Activated T-cell treated with anti-CD3 and anti-CD28 coated beads for 24 hours (primary cell): Measurements from ENCODE around the gene VRTN.
"Not testable (repeated sequence)": the region's sequence is repeated elsewhere in the genome, so short reads cannot be mapped to it uniquely, and the experiment has no call there.

Experiments
- DNase-seq: peaks from one replicate; pipeline ENCODE4 v3.0.0-alpha.2; 2020; ENCODE audit warnings: low read depth

VRTN gene

GRCh38 chr14:74348735-74349463, 628 bp downstream of the VRTN start:
- DNase-seq: no peak

DNA sequence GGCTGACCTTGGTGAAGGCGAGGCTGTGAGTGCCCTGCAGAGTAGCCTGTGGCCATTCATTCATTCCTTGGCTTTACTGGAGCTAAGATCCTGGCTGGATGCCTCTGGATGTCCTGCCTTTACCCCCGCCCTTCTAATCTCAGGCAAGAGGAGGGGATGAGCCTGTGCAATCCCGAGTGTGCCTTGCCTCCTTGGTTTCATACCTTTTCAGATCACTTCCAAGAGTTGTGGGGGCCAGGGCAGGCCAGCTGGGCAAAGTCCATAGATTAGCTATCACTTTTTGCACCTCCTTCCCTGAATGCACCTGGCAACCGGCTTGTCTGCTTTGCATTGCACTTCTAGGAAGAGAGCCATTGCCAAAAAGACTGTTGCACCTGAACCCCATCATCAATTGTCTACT, 1.5 kb downstream of the VRTN start:
- DNase-seq: no peak

DNA sequence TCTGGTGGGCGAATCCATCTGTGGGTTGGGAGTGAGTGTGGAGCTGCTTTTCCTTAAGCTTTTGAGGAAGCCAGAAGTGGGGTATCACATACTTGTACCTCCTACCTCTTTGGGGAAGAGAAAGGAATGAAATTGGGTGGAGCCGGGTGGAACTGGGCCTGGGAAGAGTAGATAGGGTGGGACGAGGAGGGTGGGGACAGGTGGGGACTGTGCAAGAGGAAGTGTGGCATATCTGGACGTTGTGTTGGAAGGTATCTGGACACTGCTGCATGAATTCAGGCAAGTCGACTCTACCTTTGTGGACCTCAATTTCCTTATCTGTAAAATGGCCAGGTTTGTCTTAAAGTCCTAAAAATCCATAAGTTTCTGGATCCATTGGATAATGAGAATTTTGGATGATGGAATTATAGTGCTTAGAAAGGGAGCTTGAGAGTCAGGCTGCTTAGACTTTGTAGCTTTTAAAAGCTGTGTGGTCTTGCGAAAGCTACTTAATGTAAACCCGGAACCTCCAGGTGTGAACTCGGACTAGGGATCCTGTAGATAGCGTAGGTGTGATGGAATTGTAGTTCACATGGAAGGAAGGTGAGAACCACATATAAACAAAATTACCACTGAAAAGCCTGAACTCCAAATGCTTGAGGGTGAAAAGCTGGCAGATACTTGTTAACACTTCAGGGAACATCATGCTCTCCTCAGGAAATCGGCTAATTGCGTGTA, 2.1 kb downstream of the VRTN start:
- DNase-seq: no peak

- no peak for DNase-seq
Observed at GRCh38 chr14:74350928-74351323, 2.7 kb downstream of the VRTN start.

GRCh38 chr14:74356892-74357575, 8.8 kb downstream of the VRTN start:
- DNase-seq: no peak

GRCh38 chr14:74357585-74357984, 9.3 kb downstream of the VRTN start:
- DNase-seq: no peak

DNA sequence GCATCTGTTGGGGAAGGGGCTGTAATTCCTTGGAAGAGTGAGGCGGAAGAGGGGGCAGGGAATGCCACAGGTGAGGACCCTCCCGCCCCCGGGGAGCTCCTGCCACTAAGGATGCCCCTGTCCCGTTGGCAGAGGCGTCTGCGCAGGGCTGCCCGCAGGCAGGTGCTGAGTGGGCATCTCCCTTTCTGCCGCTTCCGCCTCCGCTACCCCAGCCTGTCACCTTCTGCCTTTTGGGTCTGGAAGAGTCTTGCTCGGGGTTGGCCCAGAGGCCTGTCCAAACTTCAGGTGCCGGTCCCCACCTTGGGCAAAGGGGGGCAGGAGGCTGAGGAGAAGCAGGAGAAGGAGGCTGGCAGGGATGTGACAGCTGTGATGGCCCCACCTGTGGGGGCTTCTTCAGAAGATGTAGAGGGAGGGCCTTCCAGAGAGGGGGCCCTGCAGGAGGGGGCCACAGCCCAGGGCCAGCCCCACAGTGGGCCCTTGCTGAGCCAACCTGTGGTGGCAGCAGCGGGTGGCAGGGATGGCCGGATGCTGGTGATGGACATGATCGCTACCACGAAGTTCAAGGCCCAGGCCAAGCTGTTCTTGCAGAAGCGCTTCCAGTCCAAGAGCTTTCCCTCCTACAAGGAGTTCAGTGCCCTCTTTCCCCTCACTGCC, 10.0 kb downstream of the VRTN start:
- no peak for DNase-seq

DNA sequence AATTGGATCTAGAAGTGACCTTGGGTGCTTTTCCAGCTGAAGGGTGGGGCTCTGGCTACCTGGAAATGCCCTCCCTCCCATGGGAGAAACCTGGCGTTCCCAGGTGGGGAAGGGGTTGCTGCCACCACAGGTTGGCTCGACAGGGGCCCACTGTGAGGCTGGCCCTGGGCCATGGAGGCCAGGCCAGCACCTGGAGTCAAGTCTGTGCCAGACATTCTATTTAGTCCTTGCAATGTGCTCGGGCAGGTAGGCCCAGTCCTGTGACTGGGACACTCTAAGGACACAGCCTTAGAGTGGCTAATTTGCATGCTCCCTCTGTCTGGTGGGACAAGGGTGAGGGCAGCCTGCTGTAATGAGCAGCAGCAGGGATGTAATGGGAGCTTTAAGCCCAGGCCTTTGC, 11.9 kb downstream of the VRTN start:
- no peak for DNase-seq

- peak; percentile 59 for DNase-seq
Observed at GRCh38 chr14:74362361-74362915, 14.2 kb downstream of the VRTN start.

GRCh38 chr14:74364271-74364880, 16.1 kb downstream of the VRTN start:
- no peak for DNase-seq

- DNase-seq: no peak
Observed at GRCh38 chr14:74368026-74368425, 19.8 kb downstream of the VRTN start.

DNA sequence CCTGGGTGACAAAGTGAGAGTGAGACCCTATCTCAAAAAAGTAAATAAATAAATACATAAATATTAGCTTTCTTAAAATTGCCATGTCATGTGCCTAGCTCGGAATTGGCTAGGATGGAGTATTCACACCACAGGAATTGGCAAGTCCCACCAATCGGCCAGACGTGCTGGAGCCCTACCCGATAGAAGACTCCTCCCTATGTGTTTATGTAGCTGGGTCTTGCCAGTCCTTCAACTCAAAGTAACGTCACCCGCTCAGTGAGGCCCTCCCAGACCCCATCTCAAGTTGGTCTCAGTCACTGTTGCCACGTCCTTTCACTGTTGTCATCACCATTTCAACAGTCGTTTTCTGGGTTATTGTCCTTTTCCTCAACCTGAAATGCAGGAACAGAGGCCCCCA, 20.2 kb downstream of the VRTN start:
- DNase-seq: no peak

DNA sequence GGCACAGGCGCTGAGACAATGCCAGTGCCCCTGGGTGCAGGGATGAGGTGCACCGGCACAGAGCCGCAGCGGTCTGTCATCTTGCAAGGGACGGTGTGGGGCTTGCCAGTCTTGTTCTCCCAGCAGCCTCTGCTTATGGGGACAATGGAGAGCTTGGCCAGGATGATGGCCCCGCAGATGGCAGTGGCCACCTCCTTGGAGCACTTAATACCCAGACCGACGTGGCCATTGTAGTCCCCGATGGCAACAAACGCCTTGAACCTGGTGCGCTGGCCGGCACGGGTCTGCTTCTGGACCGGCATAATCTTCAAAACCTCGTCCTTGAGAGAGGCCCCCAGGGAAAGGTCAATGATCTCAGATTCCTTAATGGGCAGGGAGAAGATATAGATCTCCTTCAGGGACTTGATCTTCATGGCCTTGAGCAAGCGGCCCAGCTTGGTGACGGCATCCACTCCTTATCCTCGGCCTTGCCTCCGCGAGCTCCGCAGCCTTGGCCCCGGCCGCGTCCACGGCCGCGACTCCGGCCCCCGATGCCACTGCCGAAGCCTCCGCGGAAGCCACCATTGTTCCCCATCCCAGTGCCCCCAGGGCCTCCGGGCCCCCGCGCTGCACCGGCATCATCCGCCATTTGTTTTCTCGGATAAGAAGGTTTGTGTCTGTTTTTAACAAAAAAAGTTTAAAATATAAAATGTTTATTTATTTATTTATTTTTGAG, 29.9 kb downstream of the VRTN start:
- DNase-seq: no peak

DNA sequence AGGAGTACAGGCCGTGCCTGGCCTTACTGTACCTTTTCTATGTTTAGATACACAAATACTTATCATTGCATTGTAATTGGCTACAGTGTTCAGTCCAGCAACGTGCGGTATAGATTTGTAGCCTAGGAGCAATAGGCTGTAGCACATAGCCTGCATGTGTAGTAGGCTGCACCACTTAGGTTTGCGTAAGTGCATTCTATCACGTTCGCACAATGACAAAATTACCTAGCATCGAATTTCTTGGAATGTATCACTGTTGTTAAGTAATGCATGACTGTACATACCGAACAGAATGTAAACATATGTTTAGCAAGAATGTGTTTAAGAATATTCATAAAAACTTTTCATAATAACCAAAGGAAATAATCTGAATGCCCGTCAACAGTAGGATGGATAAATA, 31.9 kb downstream of the VRTN start:
- no peak for DNase-seq

DNA sequence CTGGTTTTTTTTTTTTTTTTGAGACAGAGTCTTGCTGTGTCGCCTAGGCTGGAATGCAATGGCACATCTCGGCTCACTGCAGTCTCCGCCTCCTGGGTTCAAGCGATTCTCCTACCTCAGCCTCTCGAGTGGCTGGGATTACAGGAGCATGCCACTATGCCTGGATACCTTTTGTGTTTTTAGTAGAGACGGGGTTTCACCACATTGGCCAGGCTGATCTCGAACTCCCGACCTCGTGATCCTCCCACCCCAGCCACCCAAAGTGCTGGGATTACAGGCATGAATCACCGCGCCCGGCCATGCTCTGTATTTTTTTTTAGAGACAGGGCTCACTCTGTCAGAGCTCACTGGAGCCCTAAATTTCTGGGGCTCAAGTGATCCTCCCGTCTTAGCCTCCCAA, 32.6 kb downstream of the VRTN start:
- DNase-seq: no peak

DNA sequence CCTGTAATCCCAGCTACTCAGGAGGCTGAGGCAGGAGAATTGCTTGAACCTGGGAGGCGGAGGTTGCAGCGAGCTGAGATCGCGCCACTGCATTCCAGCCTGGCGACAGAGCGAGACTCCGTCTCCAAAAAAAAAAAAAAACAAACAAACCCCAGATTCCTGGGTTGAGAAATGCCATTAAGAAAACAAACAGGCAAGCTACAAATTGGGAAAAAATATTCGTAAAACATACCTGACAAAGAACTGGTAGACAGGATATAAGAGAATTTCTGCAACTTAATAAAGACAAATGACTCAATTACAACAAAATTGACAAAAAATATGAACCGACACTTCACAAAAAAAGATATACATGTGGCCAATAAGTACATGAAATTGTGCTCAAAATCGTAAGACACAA, 33.3 kb downstream of the VRTN start:
- DNase-seq: not testable (repeated sequence)

- DNase-seq: no peak
Observed at GRCh38 chr14:74382231-74382630, 34.0 kb downstream of the VRTN start.

GRCh38 chr14:74389980-74390379, 41.7 kb downstream of the VRTN start:
- DNase-seq: no peak

GRCh38 chr14:74390505-74390904, 42.2 kb downstream of the VRTN start:
- DNase-seq: not testable (repeated sequence)

- DNase-seq: no peak
Observed at GRCh38 chr14:74391479-74391878, 43.2 kb downstream of the VRTN start.
